ENCODE results near the gene HEMK1.

Gene HEMK1

DNA sequence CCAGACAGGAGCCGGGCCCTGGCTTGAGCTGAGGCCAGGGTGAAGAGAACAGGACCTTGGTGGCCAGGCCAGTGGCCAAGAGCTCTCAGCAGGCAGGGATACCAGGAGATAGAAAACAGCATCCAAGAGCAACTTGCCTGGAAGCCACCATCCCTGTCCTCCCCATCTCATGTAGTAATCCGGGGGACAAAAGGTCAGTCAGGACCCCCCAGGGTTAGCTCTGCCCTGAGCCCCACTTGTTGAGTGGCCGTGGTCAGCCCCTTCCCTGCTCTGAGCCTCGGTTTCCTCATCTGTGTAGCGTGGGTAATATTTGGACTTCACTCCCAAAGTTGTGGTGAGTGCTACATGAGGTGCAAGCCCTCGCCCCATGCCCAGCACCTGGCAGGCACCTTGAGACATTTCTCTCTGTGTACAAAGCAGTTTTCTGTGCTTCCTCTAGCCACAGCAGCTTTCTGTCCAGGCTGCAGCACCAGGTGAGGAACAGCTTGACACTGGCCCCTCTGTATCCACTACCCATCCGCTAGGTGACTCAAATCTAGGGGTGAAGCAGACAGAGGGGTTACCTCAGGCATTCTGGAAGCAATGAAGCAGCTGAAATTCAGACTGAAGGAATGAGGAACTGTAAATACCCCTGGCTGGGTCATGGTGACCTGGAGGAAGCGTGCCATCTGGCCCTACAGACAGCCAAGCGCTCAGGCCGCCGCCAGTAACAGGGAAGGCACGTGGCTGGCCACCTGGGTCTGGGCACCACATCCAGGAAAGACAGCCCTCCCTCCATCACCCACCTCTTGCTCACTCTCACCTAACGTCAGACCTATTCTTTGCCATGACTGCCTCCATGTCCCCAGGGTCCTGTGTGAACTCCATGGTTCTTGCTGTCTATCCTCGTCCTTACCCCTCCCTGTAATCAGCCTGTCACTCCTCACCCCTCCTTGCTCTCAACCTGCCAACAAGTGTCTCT, 35.6 kb downstream of the HEMK1 start:
- no peaks in the 10 kb centered on the region for H4K20me1 ChIP-seq (ENCODE audit: insufficient read depth)
- no peaks in the 10 kb centered on the region for H3K79me2 ChIP-seq (ENCODE audit: insufficient read depth, low read depth)
- H3K27ac ChIP-seq = no peak overlapping the region
- no peak overlapping the region for H3K4me3 ChIP-seq (IDR thresholded peaks at IDR 0.05; ENCODE audit: insufficient read depth, low read depth, low read length)
- no peaks in the 10 kb centered on the region for H3K27me3 ChIP-seq (ENCODE audit: insufficient read depth, low read depth)
- no peaks in the 10 kb centered on the region for H3K4me1 ChIP-seq (ENCODE audit: low read depth, poor library complexity, severe bottlenecking)
- TF ChIP-seq, protein P1, sequence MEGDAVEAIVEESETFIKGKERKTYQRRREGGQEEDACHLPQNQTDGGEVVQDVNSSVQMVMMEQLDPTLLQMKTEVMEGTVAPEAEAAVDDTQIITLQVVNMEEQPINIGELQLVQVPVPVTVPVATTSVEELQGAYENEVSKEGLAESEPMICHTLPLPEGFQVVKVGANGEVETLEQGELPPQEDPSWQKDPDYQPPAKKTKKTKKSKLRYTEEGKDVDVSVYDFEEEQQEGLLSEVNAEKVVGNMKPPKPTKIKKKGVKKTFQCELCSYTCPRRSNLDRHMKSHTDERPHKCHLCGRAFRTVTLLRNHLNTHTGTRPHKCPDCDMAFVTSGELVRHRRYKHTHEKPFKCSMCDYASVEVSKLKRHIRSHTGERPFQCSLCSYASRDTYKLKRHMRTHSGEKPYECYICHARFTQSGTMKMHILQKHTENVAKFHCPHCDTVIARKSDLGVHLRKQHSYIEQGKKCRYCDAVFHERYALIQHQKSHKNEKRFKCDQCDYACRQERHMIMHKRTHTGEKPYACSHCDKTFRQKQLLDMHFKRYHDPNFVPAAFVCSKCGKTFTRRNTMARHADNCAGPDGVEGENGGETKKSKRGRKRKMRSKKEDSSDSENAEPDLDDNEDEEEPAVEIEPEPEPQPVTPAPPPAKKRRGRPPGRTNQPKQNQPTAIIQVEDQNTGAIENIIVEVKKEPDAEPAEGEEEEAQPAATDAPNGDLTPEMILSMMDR (conservative IDR thresholded peaks at IDR 0.05; ENCODE audit: low read depth, low read length) = no peak
- H3K4me2 ChIP-seq = no peak overlapping the region
- H3K9ac ChIP-seq = no peak overlapping the region
- no peak overlapping the region for H2AFZ ChIP-seq (ENCODE audit: low read depth)
- no peaks in the 10 kb centered on the region for H3K36me3 ChIP-seq (ENCODE audit: insufficient read depth)

DNA sequence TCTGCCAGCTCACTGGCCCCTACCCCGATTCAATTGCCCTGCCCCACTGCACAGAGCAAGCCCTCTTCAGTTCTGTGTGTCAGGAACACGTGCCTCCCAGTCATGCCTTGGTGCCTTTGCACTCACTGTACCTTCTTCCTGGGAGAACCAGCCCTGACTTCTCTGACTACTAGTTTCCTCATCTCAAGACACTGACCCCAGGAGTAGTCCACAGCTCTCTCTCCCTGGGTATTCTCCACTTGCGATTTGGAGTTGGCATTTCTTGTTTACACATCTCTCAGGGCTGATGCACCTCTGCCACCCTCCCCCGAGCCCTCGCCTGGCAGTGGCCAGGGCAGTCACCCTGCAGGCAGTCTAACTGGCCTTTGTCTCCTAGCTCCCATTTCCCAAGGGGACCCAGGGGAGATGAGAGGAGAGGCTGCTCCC, 36.6 kb downstream of the HEMK1 start:
- no peaks in the 10 kb centered on the region for H3K36me3 ChIP-seq (ENCODE audit: insufficient read depth)
- no peak overlapping the region for H3K4me2 ChIP-seq
- no peaks in the 10 kb centered on the region for H3K79me2 ChIP-seq (ENCODE audit: insufficient read depth, low read depth)
- TF ChIP-seq, protein P1 (conservative IDR thresholded peaks at IDR 0.05; ENCODE audit: low read depth, low read length) = no peak
- H3K4me1 ChIP-seq (ENCODE audit: low read depth, poor library complexity, severe bottlenecking) = peaks cover 4% of the 10 kb centered on the region
- no peak overlapping the region for H3K27ac ChIP-seq
- H3K27me3 ChIP-seq (ENCODE audit: insufficient read depth, low read depth) = no peaks in the 10 kb centered on the region
- no peaks in the 10 kb centered on the region for H4K20me1 ChIP-seq (ENCODE audit: insufficient read depth)
- H3K4me3 ChIP-seq (IDR thresholded peaks at IDR 0.05; ENCODE audit: insufficient read depth, low read depth, low read length) = no peak overlapping the region
- no peak overlapping the region for H2AFZ ChIP-seq (ENCODE audit: low read depth)
- no peak overlapping the region for H3K9ac ChIP-seq

DNA sequence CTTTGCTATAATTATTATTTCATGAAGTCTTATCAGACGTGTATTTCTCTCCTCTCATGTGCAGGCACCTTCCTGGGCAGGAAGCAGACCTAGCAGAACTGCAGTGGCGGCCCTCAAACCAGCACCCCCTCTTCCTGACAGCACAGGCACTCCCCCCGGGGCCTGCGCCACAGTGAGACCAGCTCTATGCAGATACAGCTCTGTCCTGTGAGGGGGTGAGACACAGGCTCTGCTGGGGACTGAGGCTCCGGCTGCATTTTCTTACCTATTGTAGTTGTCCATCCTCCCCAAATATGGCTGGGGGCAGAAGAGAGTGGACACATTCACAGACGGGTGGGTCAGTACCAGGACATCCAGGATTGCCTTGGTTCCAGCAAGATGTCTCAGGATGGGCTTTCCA, 37.3 kb downstream of the HEMK1 start:
- no peak overlapping the region for H3K4me3 ChIP-seq (IDR thresholded peaks at IDR 0.05; ENCODE audit: insufficient read depth, low read depth, low read length)
- no peak overlapping the region for H3K9ac ChIP-seq
- TF ChIP-seq, protein P1 (conservative IDR thresholded peaks at IDR 0.05; ENCODE audit: low read depth, low read length) = no peak
- no peak overlapping the region for H3K27ac ChIP-seq
- no peaks in the 10 kb centered on the region for H3K36me3 ChIP-seq (ENCODE audit: insufficient read depth)
- H2AFZ ChIP-seq (ENCODE audit: low read depth) = no peak overlapping the region
- no peaks in the 10 kb centered on the region for H3K27me3 ChIP-seq (ENCODE audit: insufficient read depth, low read depth)
- peaks cover 5% of the 10 kb centered on the region for H3K4me1 ChIP-seq (ENCODE audit: low read depth, poor library complexity, severe bottlenecking)
- H4K20me1 ChIP-seq (ENCODE audit: insufficient read depth) = no peaks in the 10 kb centered on the region
- H3K4me2 ChIP-seq = no peak overlapping the region
- H3K79me2 ChIP-seq (ENCODE audit: insufficient read depth, low read depth) = no peaks in the 10 kb centered on the region

DNA sequence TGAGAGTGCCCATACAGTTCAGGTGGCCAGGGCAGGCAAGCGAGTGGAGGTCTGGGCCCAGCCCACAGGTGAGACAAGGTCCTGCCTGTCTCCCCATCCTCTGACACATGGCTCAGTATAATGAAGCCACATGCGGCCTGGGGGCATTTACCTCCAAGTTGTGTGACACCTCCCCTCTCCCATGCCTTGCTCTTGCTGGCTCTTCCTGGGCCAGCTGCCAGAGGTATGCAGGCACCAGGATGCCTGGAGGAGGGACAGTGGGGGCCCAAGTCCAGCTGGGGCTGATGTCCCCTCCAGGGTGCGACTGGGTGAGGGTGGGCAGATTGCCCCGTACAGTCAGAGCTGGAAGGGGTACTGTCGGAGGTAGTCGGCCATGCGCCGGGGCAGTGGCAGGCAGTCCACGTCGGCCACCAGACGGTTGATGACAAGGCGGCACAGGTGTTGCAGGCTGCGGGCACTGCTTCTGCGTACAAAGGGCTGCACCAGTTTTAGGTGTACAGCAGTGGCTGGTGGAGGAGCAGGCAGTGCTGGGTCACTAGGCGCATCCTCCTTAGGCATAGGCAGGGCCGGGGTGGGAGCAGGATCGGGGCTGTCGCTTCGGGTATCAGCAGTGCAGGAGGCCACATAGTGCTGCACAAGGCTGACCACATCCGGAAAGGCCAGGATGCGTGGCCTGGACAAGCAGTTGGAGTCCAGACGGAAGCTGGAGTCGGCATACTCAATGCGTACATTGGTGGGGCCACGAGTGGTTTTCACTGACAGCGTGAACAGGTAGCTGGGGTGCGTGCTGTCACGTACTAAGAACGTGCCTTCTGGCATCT, 38.2 kb downstream of the HEMK1 start:
- TF ChIP-seq, protein P1 (conservative IDR thresholded peaks at IDR 0.05; ENCODE audit: low read depth, low read length) = no peak
- peaks cover 8% of the 10 kb centered on the region for H3K4me1 ChIP-seq (ENCODE audit: low read depth, poor library complexity, severe bottlenecking)
- H3K4me3 ChIP-seq (IDR thresholded peaks at IDR 0.05; ENCODE audit: insufficient read depth, low read depth, low read length) = no peak overlapping the region
- H3K79me2 ChIP-seq (ENCODE audit: insufficient read depth, low read depth) = no peaks in the 10 kb centered on the region
- H2AFZ ChIP-seq (ENCODE audit: low read depth) = no peak overlapping the region
- H3K4me2 ChIP-seq = no peak overlapping the region
- no peak overlapping the region for H3K27ac ChIP-seq
- no peak overlapping the region for H3K9ac ChIP-seq
- no peaks in the 10 kb centered on the region for H3K27me3 ChIP-seq (ENCODE audit: insufficient read depth, low read depth)
- no peaks in the 10 kb centered on the region for H3K36me3 ChIP-seq (ENCODE audit: insufficient read depth)
- no peaks in the 10 kb centered on the region for H4K20me1 ChIP-seq (ENCODE audit: insufficient read depth)

Measured in KMS-11 (cell line).